ENCODE measurements around the gene CWF19L1.

CWF19L1 gene

GRCh38 chr10:100183481-100183880 lies 84.0 kb downstream of the CWF19L1 start:
- no peaks in the 10 kb centered on the region for H3K27me3 Mint-ChIP-seq (ENCODE audit: low read depth)
- peak overlapping the region in 2 of 3 experiments; percentile 31 to 97 for H3K4me3 Mint-ChIP-seq
- peak overlapping the region in 1 of 3 experiments; percentile 23 for H3K27ac Mint-ChIP-seq
- peaks cover 25% of the 10 kb centered on the region for H3K36me3 Mint-ChIP-seq (ENCODE audit: low read depth)
- H3K9me3 Mint-ChIP-seq = no peaks in the 10 kb centered on the region
- no peak for TF ChIP-seq CTCF (IDR thresholded peaks at IDR 0.05; ENCODE audit: unreplicated experiment in 3 of 3)
- peaks cover 51% of the 10 kb centered on the region for H3K4me1 Mint-ChIP-seq

DNA sequence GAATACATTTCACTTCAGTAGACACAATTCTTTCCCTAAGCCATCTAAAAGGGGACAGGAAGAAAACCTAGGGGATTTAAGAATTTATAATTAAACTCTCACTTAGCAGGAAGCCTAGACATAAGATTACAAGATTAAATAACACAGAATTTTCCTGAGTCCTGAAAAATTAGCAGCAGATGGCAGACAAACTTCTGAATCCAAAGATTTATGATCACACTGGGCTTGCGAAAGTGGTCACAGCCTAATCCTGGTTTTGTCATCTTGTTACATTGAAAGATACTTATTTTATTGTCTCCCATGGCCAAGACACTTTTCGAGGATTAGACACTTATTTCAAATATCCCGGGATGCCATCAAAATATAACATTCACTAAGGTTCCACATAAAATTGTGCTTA lies 84.5 kb downstream of the CWF19L1 start:
- peak overlapping the region; percentile 5 to 31 (median 24) for H3K4me3 Mint-ChIP-seq
- H3K27ac Mint-ChIP-seq = peak overlapping the region in 2 of 3 experiments; percentile 21 to 23
- no peaks in the 10 kb centered on the region for H3K27me3 Mint-ChIP-seq (ENCODE audit: low read depth)
- H3K9me3 Mint-ChIP-seq = no peaks in the 10 kb centered on the region
- TF ChIP-seq CTCF (IDR thresholded peaks at IDR 0.05; ENCODE audit: unreplicated experiment in 3 of 3) = no peak
- H3K36me3 Mint-ChIP-seq (ENCODE audit: low read depth) = peaks cover 30% of the 10 kb centered on the region
- H3K4me1 Mint-ChIP-seq = peaks cover 51% of the 10 kb centered on the region

All from nephron (organoid).